Globus pallidus (tissue), 1 donor: Measurements from ENCODE around the gene MEIS2.
"Not testable (repeated sequence)": the region's sequence is repeated elsewhere in the genome, so short reads cannot be mapped to it uniquely, and the experiment has no call there.

ENCODE experiments used
- DNase-seq: peaks from one replicate; pipeline ENCODE4 v3.0.0-alpha.2; 2015; ENCODE audit warnings: low spot score

The MEIS2 gene

DNA sequence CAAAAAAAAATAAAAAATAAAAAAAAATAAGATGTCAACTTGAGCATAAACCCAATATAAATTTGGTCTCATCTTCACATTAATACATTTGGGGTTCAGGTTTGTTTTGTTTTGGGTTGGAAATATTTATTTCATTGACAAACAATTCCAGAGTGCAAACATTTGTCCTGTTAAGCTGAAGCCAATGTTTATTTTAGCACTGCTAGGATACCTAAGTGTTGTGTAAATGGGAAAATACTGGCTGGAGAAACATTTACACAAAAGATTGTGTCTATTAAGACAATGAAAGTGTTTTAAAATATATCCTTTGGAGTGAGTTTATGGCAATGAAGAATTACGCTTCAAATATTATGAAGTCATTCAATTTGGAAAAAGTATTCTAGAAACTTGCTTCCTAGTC, 91.1 kb downstream of the MEIS2 start:
- DNase-seq, result no peak

GRCh38 chr15:37008205-37008604, 92.1 kb downstream of the MEIS2 start:
- no peak for DNase-seq

DNA sequence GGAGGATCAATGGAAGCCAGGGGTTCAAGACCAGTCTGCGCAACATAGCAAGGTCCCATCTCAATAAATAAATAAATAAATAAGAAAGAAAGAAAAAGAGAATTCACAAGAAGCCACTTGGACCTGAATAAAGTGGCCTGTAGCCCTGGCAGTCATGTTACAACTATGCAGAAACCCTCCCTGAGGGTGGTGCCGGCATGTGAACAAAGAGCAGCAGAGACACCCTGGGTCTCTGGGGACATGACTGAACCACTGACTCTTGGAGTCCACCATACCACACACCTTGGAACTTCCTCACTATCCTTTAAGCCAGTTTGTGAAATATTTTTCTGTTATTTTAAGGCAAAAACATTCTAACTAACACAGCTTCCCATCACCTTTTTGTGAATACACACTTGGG, 93.0 kb downstream of the MEIS2 start:
- DNase-seq, result no peak

GRCh38 chr15:37004981-37005735, 95.2 kb downstream of the MEIS2 start:
- no peak for DNase-seq

GRCh38 chr15:37004373-37004869, 95.9 kb downstream of the MEIS2 start:
- no peak for DNase-seq

DNA sequence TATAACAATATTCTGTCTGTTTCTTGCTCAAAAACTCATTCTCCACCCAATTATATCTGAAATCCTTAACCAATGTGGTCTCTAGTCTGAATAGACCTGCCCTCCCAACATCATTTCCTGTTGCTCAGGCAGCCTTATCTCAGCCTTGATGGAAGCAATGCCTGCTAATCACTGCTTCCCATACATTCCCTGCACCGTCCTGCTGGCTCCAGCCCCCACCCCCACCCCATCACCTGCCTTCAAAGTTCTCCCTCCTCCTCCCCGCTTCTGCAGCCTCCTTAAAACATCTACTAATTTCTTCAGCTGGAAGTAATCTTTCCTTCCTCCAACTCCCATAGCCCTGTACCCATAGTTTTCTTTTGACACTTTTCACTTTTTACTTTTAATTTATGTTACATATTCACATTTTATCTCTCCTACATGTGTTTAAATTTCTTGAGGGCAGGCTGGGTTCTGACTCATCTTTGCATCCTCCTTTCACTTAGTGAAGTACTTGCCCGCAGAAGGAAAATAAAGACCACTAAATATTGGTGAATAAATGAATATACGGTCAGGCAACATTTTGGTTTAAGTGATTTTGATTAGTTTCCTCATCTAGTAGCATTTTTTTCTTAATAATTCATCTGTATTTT, 98.2 kb downstream of the MEIS2 start:
- no peak for DNase-seq

GRCh38 chr15:37001417-37001816, 98.9 kb downstream of the MEIS2 start:
- DNase-seq, result no peak

GRCh38 chr15:36999778-37000177, 100.6 kb downstream of the MEIS2 start:
- DNase-seq, result no peak

DNA sequence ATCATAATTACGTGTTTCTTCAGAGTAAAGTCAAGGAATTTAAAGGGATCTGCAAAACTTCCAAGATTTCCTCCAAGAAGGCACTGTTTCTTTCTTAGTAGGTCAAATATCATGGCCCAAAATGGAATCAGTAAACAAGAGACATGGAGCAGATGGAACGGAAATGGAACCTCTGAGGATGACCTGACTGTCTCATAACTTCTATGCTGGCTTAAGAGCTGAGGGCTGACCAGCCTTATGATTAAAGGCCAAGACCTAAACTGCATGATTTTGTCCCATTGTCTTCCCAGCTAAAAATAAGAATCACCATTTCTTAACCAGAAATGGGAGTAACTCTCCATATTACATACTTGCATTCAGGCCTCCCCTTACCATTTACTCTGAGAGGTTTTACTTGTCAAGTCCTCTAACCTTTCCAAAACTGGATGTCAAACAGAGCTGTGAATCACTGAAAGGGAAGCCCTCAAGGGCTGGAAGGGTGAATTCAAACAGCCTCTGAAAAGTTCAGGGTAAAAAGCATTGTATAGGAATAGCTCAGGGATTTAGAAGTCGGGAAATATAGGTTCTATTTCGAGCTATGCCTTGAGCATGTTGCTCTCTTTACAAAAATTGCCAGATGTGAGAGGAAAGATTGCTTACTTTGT, 103.7 kb downstream of the MEIS2 start:
- DNase-seq, result no peak

DNA sequence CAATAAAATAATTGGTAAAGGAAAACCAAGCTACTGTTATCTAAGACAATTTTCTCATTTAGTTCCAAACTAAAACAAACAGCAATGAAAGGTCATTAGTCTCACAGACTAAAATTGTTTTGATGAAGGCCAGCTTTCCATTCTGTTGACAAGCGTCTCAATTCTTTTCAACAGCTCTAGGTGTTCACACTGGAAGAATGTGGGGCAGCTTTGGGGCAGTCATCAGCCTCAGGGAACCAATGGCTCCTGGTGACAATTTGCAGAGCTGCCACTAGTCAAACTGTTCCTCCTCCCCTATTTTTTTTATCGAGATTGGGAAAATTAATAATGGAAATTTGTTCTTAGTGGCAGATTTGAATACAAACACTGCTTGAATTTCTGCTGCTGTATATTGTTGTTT, 104.2 kb downstream of the MEIS2 start:
- DNase-seq, result no peak

DNA sequence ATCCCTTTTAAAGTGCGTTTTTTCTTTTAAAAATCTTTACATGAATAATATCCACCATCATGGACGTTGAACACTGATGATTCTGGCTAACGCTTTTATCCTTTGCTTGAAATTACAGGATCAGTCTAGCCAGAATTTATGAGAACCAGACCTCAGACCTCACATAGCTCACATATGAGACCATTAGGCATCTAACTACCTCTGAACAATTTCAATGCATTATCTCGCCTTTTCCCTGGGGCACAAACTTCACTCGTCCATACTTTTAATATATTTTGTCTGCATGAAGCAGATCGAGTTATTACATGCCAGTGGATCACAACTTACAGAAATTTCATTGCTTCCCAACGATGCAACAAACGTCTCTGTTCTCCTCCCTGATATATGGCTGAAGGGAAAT, 105.6 kb downstream of the MEIS2 start:
- no peak for DNase-seq

- DNase-seq, result no peak
These were observed 107.9 kb downstream of the MEIS2 start for GRCh38 chr15:36992454-36992853.

DNA sequence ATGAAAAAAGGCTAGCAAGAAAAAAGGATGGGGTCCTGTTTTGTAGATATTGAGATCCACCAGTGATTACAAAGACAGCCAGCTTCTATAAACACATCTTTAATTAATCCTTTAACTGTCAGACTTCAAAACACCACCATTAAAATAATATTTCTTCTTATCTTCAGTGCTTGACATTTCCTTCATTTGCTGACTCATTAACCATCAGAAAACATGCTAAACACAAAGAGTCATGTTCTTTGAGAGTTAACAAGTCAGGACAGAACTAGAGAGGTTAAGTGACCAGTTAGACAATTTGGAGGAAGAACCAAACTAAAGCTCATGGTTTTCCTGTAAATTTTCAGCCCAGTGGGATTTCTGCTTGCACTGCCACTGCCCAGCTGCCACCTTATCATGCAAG, 111.4 kb downstream of the MEIS2 start:
- DNase-seq, result no peak

GRCh38 chr15:36982430-36982829, 117.9 kb downstream of the MEIS2 start:
- DNase-seq, result no peak

DNA sequence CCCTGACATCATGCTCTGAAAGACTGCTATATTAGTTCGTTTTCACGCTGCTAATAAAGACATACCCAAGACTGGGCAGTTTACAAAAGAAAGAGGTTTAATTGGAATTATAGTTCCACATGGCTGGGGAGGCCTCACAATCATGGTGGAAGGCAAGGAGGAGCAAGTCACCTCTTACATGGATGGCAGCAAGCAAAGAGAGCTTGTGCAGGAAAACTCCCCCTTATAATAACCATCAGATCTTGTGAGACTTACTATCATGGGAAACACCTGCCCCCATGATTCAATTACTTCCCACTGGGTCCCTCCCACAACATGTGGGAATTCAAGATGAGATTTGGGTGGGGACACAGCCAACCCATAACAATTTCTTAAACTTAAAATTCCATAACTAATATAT, 120.1 kb downstream of the MEIS2 start:
- not testable (repeated sequence) for DNase-seq

DNA sequence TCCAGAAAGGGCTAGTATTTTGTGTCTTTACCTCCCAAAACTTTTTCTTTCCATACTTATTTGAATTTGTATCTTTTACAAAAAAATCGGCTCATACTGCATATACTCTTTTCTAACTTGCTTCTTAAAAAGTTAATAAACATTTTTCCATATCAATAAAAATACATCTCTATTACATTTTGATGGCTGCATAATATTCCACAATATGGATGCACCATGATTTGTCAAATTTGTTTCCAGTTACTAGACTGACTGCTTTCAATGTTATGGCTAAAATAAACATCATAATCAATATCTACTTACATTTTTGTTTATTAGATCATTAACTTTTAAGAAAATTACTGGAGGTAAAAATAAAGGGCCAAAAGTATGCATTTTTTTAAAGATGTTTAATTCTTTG, 121.7 kb downstream of the MEIS2 start:
- DNase-seq, result no peak

DNA sequence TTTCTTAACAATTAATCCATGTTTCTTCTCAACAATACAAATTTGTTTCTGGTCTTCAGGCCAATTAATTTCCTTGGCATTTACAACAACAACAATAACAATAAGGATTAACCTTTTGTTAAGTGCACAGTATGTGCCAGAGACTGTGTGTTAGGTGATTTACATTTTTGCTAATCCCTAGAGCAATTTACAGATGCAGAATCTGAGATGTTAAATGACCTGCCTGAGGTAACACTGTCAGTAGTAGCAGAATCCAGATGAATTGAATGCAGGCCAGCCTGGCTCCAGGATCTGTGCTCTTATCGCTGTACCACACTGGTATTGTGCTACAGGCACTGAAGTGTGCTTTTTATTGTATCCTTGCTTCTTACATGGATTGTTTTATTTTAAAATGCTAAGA, 122.2 kb downstream of the MEIS2 start:
- DNase-seq, result no peak

DNA sequence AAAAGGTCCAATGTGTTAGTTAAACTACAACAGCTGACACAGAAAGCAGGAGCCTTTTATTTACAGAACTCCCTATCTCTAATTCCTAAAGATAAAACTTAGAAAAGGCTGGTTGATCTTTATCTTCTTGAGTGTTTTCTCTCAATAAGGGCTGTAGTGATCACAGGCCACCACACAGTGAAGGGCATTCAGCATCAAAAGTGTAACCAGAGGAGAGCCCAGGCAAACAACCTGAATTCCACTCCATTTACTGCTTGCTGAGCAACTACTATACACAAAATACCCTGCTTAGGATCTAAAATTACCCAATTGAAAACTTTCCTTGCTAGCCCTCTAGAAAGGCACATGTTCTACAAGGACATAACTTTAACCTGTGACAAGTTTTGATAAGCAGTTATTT, 122.7 kb downstream of the MEIS2 start:
- DNase-seq, result no peak

GRCh38 chr15:36972704-36973103, 127.6 kb downstream of the MEIS2 start:
- no peak for DNase-seq

DNA sequence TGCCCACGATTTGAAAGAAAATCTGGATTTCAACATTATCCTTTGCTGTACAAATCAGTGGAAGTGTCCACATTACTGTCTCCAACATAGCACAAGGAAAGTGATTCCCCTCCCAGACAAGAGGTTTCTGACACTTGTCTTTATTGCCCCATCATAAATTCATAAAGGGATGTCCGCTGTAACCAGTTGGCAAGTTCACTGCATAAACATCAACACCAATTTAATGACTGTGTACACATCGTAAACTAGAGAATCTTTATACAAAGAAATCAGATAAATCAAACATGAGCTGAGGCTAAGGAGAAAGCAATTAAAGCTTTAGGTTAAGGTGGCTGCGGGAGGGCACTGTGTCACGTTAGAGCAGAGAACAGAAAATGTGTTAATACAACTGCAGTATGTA, 129.8 kb downstream of the MEIS2 start:
- DNase-seq, result no peak

GRCh38 chr15:36967929-36968328, 132.4 kb downstream of the MEIS2 start:
- DNase-seq, result no peak

- DNase-seq, result no peak
These were observed 133.6 kb downstream of the MEIS2 start for GRCh38 chr15:36966708-36967107.
